HG03159 (cell line): Measurements from ENCODE around the gene ANHX.
"Not testable (repeated sequence)": the region's sequence is repeated elsewhere in the genome, so short reads cannot be mapped to it uniquely, and the experiment has no call there.

ENCODE experiments used
- ATAC-seq: cut with Tn5 transposase; IDR thresholded peaks from one replicate; pipeline ENCODE4 v1.9.1; 2021; ENCODE audit warnings: mild to moderate bottlenecking, moderate library complexity; ENCODE audit not compliant: unreplicated experiment

Gene ANHX

GRCh38 chr12:133235401-133236112, at the start of gene ANHX:
Gene ANHX, minus strand, starts transcription at chr12:133235877. Its CDS starts 1,521 bp downstream, at chr12:133234356.
- no peak for ATAC-seq

GRCh38 chr12:133264668-133265067, 29.0 kb upstream of the ANHX start:
- not testable (repeated sequence) for ATAC-seq

DNA sequence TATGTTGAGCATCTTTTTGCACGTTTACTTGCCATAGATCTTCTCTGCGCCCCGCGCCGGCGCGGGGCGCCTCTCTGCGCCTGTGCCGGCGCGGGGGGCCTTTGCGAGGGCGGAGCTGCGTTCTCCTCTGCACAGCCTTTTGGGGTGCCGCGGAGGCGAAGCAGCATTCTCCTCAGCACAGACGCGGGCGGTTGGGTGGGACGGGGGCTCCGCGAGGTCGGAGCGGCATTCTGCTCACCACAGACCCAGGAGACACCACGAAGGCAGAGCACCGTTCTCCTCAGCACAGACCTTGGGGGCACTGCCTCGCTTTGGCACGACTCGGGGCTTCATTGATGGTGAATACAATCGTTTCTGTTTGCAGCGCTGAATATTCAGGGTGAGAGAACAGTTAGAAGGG, 28.5 kb upstream of the ANHX start:
- no peak for ATAC-seq

- no peak for ATAC-seq
Measured at GRCh38 chr12:133256321-133256720, 20.6 kb upstream of the ANHX start.

- ATAC-seq, result not testable (repeated sequence)
Measured at GRCh38 chr12:133255833-133256232, 20.2 kb upstream of the ANHX start.

GRCh38 chr12:133251732-133252131, 16.1 kb upstream of the ANHX start:
- no peak for ATAC-seq

- ATAC-seq, result no peak
Measured at GRCh38 chr12:133236556-133236955, 879 bp upstream of the ANHX start.

GRCh38 chr12:133236144-133236543, 467 bp upstream of the ANHX start:
- ATAC-seq, result no peak

DNA sequence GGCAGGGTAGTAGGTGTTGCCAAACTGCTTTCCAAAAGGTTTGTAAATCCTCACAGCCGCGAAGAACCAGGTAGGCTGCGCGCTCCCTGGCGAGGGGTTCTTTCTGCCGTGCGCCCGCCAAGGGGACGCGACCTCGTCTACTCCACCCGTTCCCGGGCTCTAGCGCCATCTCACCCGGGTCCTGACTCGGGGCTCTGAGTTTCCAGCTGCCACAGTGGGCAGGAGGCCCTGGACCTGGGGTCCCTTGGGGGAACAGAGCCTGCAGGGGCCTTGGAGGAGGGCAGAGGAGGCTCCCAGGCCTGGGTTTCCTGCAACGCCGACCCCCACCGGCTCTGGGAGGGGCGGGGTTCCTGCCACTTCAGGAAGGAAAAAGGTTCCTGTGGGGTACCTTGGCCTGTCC, 706 bp downstream of the ANHX start:
- ATAC-seq, result no peak

DNA sequence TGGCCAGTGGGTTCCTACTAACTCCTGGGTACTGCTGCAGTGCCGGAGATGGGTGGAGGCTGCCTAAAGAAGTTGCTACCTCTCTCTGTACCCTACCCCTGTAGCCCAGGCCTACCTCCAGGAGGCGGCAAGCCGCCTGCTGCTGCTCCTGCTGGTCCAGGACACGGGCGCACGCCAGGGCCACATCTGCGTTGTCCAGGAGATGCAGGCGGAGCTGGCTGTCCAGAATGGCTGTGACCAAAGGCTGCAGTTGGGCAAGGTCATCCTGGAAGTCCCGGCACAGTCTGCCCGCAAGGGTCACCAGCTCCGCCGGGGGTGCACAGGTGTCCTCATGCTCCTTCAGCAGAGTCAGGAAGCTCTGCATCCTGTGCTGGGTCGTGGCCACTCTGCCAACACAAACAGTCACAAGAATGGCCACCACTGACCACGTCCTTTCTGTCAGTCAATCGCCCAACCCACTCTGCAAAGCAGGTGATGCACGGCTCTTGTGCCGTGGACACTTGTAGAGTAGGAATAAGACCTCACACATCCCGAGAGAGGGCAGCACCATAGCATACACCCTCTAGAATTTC, 1.6 kb downstream of the ANHX start:
- ATAC-seq, result no peak

DNA sequence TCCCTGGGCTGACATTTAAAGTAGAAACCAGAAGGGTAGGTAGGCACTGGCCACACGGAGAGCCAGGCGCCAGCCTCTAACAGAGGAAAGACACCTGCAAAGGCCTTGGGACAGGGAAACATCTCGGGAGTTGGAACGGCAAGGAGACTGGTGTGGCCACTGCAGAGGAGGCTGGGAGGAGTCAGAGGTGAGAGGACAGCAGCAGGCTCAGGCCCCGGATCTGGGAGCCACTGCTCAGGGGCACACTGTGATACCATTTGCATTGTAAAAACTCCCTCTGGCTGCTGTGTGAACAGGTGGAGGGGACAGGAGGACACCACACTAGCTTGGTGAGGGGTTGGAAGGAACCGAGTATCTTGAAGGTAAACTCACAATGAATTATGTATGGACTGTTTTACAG, 2.7 kb downstream of the ANHX start:
- no peak for ATAC-seq

GRCh38 chr12:133231001-133231400, 4.7 kb downstream of the ANHX start:
- no peak for ATAC-seq

GRCh38 chr12:133227281-133227852, 8.3 kb downstream of the ANHX start:
- no peak for ATAC-seq

DNA sequence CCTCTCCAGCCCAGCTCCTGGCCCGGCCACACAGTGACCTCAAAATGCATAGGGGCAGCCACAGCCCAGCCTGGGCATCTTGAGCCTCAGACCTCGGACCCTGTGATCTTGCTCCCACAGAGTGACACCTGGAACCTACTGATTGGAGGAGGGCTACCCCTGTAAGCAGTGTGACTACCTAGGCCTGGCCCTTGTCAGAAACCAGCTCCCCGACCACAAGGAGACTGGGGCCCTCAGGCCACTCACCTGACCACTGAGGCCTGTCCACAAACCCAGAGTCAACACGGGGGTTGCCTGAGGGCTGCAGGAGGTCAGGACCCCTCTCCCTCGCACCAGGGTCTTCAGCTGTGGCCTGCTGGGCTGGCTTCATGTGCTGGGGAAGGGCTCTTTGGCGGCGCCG, 9.0 kb downstream of the ANHX start:
- no peak for ATAC-seq

DNA sequence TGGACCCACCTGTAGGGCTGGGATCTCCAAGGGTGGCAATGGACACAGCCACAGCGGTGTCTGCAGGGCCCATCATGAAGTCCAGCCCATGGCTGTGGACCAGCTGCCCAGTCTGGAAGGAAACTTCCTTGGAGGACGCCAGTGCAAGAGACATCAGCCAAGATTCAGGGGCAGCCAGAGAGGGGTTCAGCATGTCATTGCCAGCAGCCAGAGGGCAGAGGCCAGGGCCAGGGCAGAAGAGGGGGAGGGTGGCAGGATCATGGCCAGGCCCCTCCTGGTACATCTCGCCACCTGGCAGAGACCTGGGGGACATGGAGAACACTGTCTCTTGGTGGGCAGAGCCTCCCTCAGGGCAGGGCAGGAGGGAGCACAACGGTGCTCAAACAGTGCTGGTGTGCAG, 10.2 kb downstream of the ANHX start:
- ATAC-seq, result no peak

DNA sequence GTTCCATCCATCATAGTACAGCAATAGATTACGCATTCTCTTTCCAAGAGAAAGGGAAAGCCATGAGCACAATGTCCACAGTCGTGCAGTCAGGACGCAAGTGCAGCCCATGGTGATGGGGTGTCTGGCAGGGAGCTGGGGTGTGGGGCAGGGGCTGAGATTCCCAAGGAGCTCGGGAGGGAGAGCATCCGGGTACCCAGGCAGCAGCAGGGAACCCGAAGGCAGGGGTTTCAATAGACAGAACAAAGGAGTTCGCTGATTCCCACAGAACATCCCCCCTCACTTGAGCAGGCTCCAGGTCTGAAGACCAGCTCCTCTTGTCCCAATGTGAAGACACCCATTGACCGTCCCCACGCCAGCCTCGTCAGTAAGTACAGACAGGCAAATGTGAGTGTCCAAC, 13.5 kb downstream of the ANHX start:
- no peak for ATAC-seq

- ATAC-seq, result no peak
Measured at GRCh38 chr12:133221241-133221640, 14.4 kb downstream of the ANHX start.

- no peak for ATAC-seq
Measured at GRCh38 chr12:133220521-133220920, 15.2 kb downstream of the ANHX start.

GRCh38 chr12:133217219-133217618, 18.5 kb downstream of the ANHX start:
- no peak for ATAC-seq

GRCh38 chr12:133215724-133216123, 20.0 kb downstream of the ANHX start:
- no peak for ATAC-seq

DNA sequence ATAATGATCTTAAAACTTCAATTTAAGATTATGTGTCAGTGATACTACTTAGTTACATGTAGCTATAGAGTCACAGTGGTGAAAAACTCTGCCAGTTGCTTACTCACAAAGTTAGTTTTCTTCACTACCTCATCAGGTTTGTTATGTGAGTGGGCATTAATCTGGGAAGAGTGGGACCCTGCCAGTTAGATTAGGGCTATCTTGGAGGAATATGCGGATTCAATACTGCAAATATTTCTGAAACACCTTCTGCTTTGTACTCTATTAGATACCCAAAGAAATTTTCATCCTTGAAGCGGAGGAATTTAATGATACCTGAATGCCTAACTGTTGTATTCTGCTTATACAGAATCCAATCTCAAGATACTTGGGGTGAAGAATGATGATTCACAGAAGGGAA, 29.3 kb downstream of the ANHX start:
- ATAC-seq, result no peak

GRCh38 chr12:133204264-133204603, 31.4 kb downstream of the ANHX start:
- no peak for ATAC-seq
